ENCODE measurements around the gene HSPB1.
"Not testable (repeated sequence)": the region's sequence is repeated elsewhere in the genome, so short reads cannot be mapped to it uniquely, and the experiment has no call there.

The HSPB1 gene

DNA sequence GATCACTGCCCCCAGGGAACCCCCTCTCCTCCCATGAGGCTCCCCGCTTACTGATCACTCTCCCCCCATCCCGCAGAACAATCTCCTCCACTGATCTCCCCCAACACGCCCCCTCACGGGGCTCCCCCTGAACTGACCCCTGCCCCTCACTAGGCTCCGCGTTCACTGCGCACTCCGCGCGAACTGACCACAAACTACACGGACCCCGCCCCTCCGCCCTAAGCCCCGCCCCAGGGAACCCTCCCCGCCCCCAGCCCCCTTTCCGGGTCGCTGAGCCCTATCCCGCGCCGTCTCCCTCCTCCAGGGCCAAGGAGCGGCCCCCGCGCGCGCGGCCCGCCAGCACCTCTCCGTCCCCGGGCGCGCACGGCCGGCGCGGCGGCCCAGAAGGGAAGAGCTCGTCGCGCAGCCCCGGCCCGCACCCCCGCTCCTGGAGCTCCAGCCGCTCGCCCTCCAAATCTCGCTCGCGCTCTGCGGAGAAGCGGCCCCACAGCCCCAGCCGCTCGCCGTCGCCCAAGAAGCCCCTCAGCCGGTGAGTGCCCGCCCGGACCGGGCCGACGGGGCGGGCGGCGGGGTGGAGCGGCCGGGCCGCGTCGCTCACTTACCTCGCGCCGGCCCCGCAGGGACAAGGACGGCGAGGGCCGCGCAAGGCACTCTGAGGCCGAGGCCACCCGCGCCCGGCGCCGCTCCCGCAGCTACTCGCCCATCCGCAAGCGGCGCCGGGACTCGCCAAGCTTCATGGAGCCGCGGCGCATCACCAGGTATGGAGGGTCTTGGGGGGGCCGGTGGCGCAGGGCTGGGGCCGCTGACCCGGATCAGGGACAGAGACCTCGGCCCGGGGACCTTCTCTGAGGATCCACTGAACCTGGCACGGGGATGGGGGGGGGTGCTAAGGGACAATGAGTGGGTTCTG is 19.9 kb upstream of the HSPB1 start:
- TF ChIP-seq, protein P1, sequence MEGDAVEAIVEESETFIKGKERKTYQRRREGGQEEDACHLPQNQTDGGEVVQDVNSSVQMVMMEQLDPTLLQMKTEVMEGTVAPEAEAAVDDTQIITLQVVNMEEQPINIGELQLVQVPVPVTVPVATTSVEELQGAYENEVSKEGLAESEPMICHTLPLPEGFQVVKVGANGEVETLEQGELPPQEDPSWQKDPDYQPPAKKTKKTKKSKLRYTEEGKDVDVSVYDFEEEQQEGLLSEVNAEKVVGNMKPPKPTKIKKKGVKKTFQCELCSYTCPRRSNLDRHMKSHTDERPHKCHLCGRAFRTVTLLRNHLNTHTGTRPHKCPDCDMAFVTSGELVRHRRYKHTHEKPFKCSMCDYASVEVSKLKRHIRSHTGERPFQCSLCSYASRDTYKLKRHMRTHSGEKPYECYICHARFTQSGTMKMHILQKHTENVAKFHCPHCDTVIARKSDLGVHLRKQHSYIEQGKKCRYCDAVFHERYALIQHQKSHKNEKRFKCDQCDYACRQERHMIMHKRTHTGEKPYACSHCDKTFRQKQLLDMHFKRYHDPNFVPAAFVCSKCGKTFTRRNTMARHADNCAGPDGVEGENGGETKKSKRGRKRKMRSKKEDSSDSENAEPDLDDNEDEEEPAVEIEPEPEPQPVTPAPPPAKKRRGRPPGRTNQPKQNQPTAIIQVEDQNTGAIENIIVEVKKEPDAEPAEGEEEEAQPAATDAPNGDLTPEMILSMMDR (IDR thresholded peaks at IDR 0.05; ENCODE audit: extremely low read depth, missing control alignments): no peak
- DNase-seq (ENCODE audit: low spot score): peak; percentile 58

DNA sequence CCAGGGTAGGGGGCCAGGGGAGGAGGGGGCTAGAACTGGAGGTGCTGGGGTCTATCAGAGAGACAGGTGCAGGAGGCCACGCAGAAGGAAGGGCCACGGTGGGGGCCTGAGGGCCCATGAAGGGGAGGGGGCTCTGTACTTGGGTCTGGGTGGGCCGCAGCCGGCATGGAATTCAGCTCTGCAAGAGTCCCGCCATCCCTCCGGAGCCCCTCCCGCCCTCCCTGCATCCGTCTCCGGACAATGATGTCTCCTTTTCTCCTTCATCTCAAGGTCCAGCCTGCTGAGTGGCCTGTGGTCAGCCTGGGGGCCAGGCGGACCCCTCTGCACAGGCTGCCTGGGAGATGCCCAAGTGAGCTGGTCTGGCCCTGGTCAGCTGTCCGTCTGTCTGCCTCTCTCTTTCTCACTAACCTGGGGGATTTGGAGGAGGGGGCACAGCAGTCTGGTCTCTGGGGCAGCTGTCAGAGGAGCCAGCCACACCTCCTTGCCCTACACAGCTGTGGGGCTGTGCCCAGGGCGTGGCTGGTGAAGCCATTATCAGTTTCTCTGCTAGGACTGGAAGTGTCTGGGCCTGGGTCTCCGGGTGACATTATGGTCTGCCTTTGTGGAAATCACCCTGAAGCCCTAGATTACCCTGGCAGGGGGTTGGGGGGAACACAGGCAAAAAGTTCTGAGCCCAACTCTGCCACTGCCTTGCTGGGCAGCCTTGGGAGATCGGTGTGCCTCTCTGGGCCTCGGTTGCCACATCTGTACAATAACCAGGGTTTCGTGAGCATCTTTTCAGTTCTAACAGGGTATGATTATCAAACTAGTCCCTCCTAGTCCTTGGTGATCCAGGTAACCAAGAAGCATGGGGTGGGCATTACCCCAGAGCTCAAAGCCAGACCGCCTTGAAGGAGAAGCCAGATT is 19.0 kb upstream of the HSPB1 start:
- peak; percentile 19 for DNase-seq (ENCODE audit: low spot score)
- TF ChIP-seq, protein P1 (IDR thresholded peaks at IDR 0.05; ENCODE audit: extremely low read depth, missing control alignments): no peak

DNA sequence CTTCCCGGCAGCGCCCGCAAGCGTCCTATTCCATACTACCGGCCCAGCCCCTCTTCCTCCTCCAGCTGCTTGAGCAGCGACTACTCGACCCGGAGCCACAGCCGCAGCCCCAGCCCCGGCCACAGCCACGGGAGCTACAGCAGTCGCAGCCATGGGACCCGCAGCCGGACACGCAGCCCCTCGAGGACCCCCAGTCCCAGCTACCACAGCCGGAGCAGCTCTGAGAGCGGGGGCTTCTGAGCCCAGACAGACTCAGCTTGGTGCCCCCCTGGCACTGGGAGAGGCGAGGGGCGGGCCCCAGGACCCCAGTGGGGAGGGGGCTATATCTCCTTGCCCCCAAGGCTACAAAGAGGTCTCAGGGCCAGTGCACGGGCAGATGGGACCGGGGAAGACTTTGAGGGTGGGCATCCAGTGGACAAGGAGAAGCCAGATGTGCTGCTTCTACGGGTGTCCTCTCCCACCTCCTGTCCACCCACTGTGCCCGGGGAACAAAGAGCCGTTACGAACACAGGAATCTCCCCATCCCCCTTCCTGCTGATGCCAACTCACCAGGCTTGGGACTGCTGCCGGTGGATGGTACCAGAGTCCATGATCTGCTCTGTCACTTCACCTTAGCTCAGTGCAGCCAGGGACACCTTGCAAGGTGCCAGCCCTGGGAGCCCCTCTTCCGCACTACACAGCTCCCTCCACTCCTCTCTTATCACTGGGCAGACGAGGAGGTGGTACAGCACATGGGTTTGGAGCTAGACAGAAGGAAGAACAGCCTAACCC is 16.7 kb upstream of the HSPB1 start:
- TF ChIP-seq, protein P1 (IDR thresholded peaks at IDR 0.05; ENCODE audit: extremely low read depth, missing control alignments): no peak
- no peak for DNase-seq (ENCODE audit: low spot score)

DNA sequence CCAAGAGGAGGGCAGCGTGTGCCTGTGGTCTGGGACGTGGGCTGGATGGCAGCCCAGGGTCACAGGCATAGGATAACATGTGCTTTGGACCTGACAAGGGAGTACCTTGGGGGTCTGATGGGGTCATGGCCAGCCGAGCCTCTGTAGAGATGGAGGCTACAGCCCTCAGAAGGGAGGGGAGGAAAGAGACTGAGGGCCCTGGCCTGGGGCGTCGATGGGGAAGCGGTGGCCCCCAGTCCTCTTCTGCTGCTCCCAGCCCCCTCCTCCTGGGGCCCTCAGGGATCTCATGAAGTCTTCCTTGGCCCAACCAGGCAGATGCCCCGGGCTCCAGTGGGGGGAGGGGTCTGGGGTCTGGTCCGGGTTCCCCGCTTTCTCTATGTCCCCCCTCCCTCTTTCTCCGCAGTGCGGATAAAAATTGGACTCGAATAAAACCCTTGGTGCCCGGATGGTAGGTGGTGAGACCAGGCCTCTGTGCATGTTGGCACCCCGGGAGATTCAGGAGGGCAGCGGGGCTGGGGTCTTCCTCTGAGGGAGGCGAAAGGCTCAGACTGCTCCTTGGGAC is 15.6 kb upstream of the HSPB1 start:
- TF ChIP-seq, protein P1 (IDR thresholded peaks at IDR 0.05; ENCODE audit: extremely low read depth, missing control alignments): no peak
- DNase-seq (ENCODE audit: low spot score): no peak

DNA sequence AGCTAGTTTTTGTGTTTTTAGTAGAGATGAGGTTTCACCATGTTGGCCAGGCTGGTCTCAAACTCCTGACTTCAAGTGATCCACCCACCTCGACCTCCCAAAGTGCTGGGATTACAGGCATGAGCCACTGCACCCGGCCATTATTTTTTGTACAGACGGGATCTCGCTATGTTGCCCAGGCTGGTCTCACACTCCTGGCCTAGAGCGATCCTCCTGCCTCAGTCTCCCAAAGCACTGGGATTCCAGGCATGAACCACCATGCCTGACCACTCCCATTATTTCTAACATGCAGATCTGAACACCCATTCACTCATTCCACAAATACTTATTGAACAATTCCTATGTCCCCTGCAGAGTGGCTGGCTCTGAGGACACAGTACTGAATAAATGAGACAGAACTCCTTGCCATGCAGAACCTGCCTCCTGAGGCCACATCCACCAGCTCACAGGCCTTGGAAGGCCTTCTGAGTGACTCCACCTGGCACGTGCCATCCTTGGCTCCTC is 11.6 kb upstream of the HSPB1 start:
- DNase-seq (ENCODE audit: low spot score): not testable (repeated sequence)

DNA sequence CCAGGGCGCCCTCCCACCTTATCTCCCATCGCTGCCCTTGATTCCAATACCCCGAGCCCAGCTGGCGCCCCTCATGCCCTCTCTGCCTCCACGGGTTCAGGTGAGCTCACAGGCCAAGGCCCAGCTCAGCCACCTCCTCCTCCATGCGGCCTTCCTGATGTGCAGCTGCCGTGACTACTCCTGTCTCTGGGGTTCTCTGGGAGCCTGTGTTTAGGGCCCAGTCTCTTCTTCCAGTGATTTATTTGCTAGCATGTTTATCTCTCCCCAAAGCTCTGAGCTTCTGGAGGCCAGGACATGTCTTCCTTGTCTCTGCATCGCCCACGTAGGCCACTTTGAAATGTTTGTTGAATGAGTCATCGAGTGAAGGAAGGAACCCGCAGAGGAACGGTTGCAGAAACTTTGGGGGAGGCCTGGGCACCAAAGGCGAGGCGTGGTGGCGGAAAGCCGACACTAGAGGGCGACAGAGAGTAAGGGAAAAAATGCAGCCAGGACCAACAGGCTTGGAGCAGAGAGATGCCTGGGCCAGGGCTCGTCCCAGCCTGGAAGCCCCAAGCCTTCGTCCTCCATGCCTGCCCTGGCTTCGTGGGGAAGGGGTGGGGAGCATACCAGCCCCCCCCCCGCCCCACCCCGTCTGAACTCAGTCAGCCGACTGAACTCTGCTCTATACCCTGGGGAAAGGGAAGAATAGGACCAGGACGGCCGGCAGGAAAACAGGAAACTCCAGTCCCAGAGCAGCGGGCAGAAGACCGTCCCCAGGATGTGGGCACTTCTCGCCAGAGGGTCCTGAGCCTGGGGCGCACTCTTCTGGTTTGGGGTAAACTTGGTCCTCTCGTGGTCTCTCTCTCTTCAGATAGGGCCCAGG is 10.9 kb upstream of the HSPB1 start:
- TF ChIP-seq, protein P1 (IDR thresholded peaks at IDR 0.05; ENCODE audit: extremely low read depth, missing control alignments): peak; percentile 93
- DNase-seq (ENCODE audit: low spot score): peak; percentile 91
